Amniotic stem cell (primary cell): ENCODE measurements around the gene RNF19B.
"Not testable (repeated sequence)": the region's sequence is repeated elsewhere in the genome, so short reads cannot be mapped to it uniquely, and the experiment has no call there.

Experiments used
- DNase-seq: peaks from one replicate; lab custom pipeline; 2025; lab: John Stamatoyannopoulos, UW

RNF19B gene

GRCh38 chr1:32928285-32928684 is 36.3 kb downstream of the RNF19B start:
- DNase-seq: no peak

GRCh38 chr1:32927441-32927840 is 37.2 kb downstream of the RNF19B start:
- no peak for DNase-seq

- no peak for DNase-seq
These were observed 38.0 kb downstream of the RNF19B start for GRCh38 chr1:32926562-32926961.

GRCh38 chr1:32925403-32926162 is 39.0 kb downstream of the RNF19B start:
- DNase-seq: no peak

GRCh38 chr1:32924881-32925344 is 39.7 kb downstream of the RNF19B start:
- no peak for DNase-seq

- no peak for DNase-seq
These were observed 43.8 kb downstream of the RNF19B start for GRCh38 chr1:32920833-32921232.

GRCh38 chr1:32919811-32920733 is 44.5 kb downstream of the RNF19B start:
- DNase-seq: no peak

GRCh38 chr1:32918179-32918578 is 46.4 kb downstream of the RNF19B start:
- no peak for DNase-seq

- no peak for DNase-seq
These were observed 47.1 kb downstream of the RNF19B start for GRCh38 chr1:32917521-32917920.

- no peak for DNase-seq
These were observed 48.6 kb downstream of the RNF19B start for GRCh38 chr1:32915766-32916706.

- DNase-seq: no peak
These were observed 54.3 kb downstream of the RNF19B start for GRCh38 chr1:32910319-32910718.

GRCh38 chr1:32907435-32907834 is 57.2 kb downstream of the RNF19B start:
- no peak for DNase-seq

- no peak for DNase-seq
These were observed 58.0 kb downstream of the RNF19B start for GRCh38 chr1:32906654-32907053.

- DNase-seq: not testable (repeated sequence)
These were observed 59.0 kb downstream of the RNF19B start for GRCh38 chr1:32905588-32905987.

GRCh38 chr1:32904797-32905196 is 59.8 kb downstream of the RNF19B start:
- no peak for DNase-seq

- DNase-seq: no peak
These were observed 60.4 kb downstream of the RNF19B start for GRCh38 chr1:32903991-32904785.

- no peak for DNase-seq
These were observed 62.1 kb downstream of the RNF19B start for GRCh38 chr1:32902535-32902920.

- no peak for DNase-seq
These were observed 62.6 kb downstream of the RNF19B start for GRCh38 chr1:32901823-32902534.

GRCh38 chr1:32900956-32901822 is 63.4 kb downstream of the RNF19B start, which contains the start of gene TMEM54:
TSS of gene TMEM54 (minus strand) at chr1:32901389. CDS start at chr1:32901238, 151 bp downstream.
- DNase-seq: no peak
